Peyer's patch (tissue), 4 donors: ENCODE results near the gene NAT14. TPM values are rescaled to one million over a fixed set of nuclear protein-coding genes. Genes with fewer than 3 reads are reported as not detected.
A peak's percentile ranks its signal among the peaks of the same experiment; 100 is the strongest.

Experiments
- DNase-seq, 3 donors: peaks; one replicate each; pipeline ENCODE4 v3.0.0-alpha.2; 2017 to 2019
- H3K27ac ChIP-seq, 4 donors: fragments of 200-600 bp; sonication (generic); one replicate each; pipeline ENCODE4 v1.5.1; 2016 to 2019
- H3K27me3 ChIP-seq, 2 donors: fragments of 200-600 bp; sonication (generic); one replicate each; pipeline ENCODE4 v1.5.1; 2019
- H3K36me3 ChIP-seq, 3 donors: fragments of 200-600 bp; sonication (generic); one replicate each; pipeline ENCODE4 v1.5.1; 2016 to 2019
- H3K4me1 ChIP-seq, 4 donors: fragments of 200-600 bp; sonication (generic); one replicate each; pipeline ENCODE4 v1.5.1; 2016 to 2019
- H3K4me3 ChIP-seq, 4 donors: fragments of 200-600 bp; sonication (generic); 1 replicate in 3 of 4; 2 replicates in 1 of 4; pipeline ENCODE4 v1.5.1; 2016 to 2019; ENCODE audit warnings: mild to moderate bottlenecking in 1 of 4
- H3K9me3 ChIP-seq, 4 donors: fragments of 200-600 bp; sonication (generic); one replicate each; pipeline ENCODE4 v1.5.1; 2016 to 2019; ENCODE audit warnings: mild to moderate bottlenecking in 1 of 4
- POLR2A ChIP-seq, 2 donors: fragments of 450-650 bp; IDR thresholded peaks; one replicate each; pipeline ENCODE4 v1.5.1; 2017; ENCODE audit warnings: antibody characterized with exemption in 2 of 2, mild to moderate bottlenecking in 2 of 2, moderate library complexity in 2 of 2
- total RNA-seq, 4 donors: library from RNA; depleted of rRNA; stranded (reverse); fragments of >200 nt; gene quantifications; one replicate each; pipeline ENCODE4 v1.1.0, GENCODE V29; 2016
- TF ChIP-seq, protein P1 (sequence below), 6 experiments: fragments of 450-650 bp in 4 of 6; fragments of 200-600 bp in 2 of 6; sonication (generic) in 1 of 6; IDR thresholded peaks; one replicate each; pipeline ENCODE4 v1.5.1; 2017 to 2019; ENCODE audit warnings: antibody characterized with exemption in 6 of 6, mild to moderate bottlenecking in 3 of 6, moderate library complexity in 1 of 6

Gene NAT14
- total RNA-seq, 4 donors from 2014 or later, result 1.4 to 7.4 (median 3.0) TPM

DNA sequence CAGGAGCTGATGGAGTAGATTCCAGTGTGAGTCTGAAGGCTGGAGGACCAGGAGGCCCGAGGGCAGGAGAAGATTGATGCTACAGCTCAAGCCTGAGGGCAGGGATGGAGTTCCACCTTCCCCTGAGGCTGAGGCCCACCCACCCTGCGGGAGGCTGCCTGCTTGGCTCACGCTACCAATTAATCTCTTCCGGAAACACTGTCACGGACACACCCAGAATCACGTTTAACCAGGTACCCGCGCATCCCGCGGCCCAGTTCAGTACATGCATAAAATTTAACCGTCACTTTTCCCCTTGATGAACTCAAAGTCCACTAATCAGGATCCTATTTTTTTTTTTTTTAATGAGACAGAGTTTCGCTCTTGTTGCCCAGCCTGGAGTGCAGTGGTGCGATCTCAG, 13.7 kb upstream of the NAT14 start:
- H3K4me3 ChIP-seq, result no peak overlapping the region
- H3K4me1 ChIP-seq, result peaks cover 0 to 13% (median 6%) of the 10 kb centered on the region in 4 donors
- no peaks in the 10 kb centered on the region for H3K27me3 ChIP-seq
- no peak overlapping the region for H3K27ac ChIP-seq
- H3K36me3 ChIP-seq, result no peaks in the 10 kb centered on the region
- TF ChIP-seq POLR2A (IDR thresholded peaks at IDR 0.05), result no peak
- TF ChIP-seq, protein P1, sequence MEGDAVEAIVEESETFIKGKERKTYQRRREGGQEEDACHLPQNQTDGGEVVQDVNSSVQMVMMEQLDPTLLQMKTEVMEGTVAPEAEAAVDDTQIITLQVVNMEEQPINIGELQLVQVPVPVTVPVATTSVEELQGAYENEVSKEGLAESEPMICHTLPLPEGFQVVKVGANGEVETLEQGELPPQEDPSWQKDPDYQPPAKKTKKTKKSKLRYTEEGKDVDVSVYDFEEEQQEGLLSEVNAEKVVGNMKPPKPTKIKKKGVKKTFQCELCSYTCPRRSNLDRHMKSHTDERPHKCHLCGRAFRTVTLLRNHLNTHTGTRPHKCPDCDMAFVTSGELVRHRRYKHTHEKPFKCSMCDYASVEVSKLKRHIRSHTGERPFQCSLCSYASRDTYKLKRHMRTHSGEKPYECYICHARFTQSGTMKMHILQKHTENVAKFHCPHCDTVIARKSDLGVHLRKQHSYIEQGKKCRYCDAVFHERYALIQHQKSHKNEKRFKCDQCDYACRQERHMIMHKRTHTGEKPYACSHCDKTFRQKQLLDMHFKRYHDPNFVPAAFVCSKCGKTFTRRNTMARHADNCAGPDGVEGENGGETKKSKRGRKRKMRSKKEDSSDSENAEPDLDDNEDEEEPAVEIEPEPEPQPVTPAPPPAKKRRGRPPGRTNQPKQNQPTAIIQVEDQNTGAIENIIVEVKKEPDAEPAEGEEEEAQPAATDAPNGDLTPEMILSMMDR (IDR thresholded peaks at IDR 0.05), result no peak
- no peaks in the 10 kb centered on the region for H3K9me3 ChIP-seq
- no peak for DNase-seq

DNA sequence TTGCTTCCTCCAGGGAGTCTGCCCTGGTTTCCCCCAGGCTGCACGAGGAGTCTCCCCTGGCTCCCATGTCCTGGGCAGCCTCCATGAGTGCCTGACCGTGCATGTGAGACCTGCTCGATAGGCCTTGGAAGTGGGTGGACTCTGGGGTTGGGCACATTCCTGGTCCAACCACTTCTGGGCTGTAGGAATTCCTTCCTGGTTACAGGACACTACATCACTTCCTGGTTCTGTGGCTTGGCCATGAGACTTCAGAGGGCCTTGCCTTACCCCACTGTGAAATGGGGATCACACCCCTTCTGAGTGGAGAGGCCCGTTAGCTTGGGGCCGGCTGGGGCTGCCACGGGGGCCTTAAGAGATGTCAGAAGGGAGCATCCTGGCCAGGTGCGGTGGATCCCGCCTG, 12.5 kb upstream of the NAT14 start:
- Histone ChIP-seq H3K9me3 (no peaks in the 10 kb centered on the region), H3K27me3 (no peaks in the 10 kb centered on the region), H3K36me3 (no peaks in the 10 kb centered on the region), H3K4me1 (peaks cover 0 to 15% (median 6%) of the 10 kb centered on the region in 4 donors), H3K27ac (no peak overlapping the region), H3K4me3 (no peak overlapping the region)
- no peak for DNase-seq
- TF ChIP-seq, protein P1 (IDR thresholded peaks at IDR 0.05), result no peak
- no peak for TF ChIP-seq POLR2A (IDR thresholded peaks at IDR 0.05)

DNA sequence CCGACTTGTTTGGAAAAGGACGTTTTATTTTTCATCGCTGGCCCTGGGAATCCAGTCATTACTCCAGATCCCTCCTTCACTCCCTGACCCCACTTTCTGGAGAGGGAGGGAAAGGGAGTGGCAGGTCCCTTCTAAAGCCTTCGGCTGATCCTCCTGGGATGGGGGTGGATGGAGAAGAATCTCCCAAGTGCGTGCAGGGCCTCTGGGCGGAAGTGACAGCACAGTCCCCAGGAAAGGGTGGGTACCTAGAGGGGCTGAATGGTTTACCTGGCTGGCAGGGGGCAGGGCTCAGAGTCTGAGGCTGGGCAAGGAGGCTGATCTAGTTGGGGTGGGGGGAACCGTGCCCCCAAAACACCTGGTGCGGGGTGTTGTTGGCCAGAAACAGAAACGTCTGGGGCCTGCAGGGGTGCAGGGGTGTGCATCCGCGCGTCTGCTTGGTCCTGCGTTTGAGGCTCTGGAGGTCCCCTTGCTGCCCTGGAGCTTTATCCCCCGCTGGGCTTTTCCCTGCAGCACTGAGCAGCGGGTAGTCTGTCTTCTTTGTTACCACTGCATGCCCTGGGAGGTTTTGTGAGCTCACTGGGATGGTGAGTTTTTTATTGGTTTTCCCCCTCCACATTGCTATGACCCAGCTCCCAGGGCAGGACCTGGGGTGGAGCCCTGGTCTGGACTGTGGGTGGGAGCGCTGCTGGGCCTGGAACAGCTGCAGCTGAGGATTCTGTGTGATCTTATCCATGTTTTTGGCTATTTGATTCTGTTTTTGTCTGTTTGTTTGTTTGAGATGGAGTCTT, 11.6 kb upstream of the NAT14 start:
- Histone ChIP-seq H3K36me3 (no peaks in the 10 kb centered on the region), H3K9me3 (no peaks in the 10 kb centered on the region), H3K4me3 (no peak overlapping the region), H3K4me1 (peaks cover 0 to 15% (median 8%) of the 10 kb centered on the region in 4 donors), H3K27ac (no peak overlapping the region), H3K27me3 (no peaks in the 10 kb centered on the region)
- no peak for DNase-seq
- TF ChIP-seq, protein P1 (IDR thresholded peaks at IDR 0.05), result no peak
- no peak for TF ChIP-seq POLR2A (IDR thresholded peaks at IDR 0.05)

DNA sequence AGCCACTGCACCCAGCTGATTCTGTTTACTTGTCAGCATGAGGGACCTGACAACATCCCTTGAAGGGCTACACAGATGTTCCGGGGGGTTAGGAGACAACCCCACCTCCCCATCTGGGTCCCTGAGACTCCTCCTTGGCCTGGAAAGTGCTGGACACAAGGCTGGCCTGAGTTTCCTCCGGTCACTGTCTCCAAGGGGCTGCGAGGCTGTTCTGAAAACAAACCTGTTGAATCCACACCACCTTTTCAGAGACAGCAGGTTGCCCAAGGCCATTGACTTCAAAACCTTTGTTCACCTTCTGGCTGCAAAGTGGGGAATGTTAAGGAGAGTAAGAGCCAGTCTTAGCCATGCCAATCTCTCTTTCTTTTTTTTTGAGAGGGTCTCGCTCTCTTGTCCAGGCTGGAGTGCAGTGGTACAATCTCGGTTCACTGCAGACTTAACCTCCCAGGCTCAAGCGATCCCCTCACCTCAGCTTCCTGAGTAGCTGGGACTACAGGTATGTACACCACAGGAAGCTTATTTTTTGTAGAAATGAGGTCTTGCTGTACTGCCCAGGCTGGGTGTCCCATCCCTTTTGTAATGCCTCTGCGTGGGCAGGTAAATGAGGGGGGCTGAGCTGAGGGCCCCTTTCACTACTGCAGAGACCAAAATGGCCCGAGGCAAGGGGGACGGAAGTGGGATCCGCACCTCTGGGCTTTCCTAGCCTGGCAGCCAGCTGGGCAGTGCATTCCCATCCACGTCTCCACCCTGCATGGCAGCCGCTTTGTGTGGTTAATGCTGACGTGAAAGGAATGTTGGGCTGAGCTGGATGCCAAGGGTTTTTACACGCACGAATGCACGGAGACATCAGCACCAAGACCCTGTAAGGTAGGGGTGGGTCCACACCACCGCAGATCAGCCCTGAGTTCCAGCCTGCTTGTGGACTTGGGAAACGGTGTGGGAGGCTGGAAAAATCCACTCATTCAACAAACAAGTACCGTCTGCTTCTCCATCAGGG, 10.4 kb upstream of the NAT14 start:
- Histone ChIP-seq H3K9me3 (no peaks in the 10 kb centered on the region), H3K36me3 (no peaks in the 10 kb centered on the region), H3K27me3 (no peaks in the 10 kb centered on the region), H3K27ac (no peak overlapping the region), H3K4me3 (no peak overlapping the region), H3K4me1 (peaks cover 0 to 15% (median 8%) of the 10 kb centered on the region in 4 donors)
- no peak for DNase-seq
- TF ChIP-seq, protein P1 (IDR thresholded peaks at IDR 0.05), result no peak
- TF ChIP-seq POLR2A (IDR thresholded peaks at IDR 0.05), result no peak

DNA sequence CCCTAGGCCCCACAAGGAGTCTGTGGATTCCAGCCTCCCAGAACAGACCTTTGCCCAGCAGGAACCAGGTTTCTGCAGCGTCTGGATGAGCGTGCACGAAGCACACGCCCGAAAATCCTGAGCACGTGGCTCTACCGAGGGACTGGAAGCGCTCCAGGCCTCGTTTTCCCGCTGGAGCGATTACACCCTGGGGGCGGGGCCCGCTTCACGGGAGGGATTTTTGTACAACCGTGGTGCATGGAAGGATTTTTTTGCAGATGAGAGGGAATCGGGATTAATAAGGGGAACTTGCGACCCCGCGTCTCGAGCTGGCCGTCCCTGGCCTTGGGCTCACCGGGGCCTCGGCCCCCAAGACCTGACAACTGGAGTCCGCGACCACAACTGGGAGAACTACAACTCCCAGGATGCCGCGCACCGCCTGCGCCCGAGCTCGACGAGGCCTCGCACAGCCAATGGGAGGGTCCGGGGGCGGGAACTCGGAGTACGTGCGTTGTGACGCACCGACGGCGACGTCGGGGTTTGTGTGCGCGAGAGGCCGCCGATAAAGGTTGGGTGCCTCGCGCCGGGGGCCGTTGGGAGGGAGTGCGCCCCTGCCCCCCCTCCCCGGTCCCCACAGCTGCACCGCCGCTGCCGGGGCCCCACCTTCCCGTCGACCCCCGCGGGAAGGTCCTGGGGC, 8.8 kb upstream of the NAT14 start, which contains the start of gene ZNF628:
TSS of gene ZNF628 (plus strand) at position 518 of the 676 bp plus-strand sequence. CDS start 3,294 bp downstream, outside the sequence.
- peaks cover 0 to 15% (median 8%) of the 10 kb centered on the region in 4 donors for H3K4me1 ChIP-seq
- H3K27ac ChIP-seq, result peak within 1 kb of the TSS; percentile 90 to 99 (median 96)
- TF ChIP-seq, protein P1 (IDR thresholded peaks at IDR 0.05), result no peak
- TF ChIP-seq POLR2A (IDR thresholded peaks at IDR 0.05), result peak; percentile 70 to 89
- no peaks in the 10 kb centered on the region for H3K9me3 ChIP-seq
- H3K4me3 ChIP-seq, result peak within 1 kb of the TSS; percentile 60 to 95 (median 76)
- peak; percentile 99 for DNase-seq
- no peaks in the 10 kb centered on the region for H3K36me3 ChIP-seq
- H3K27me3 ChIP-seq, result no peaks in the 10 kb centered on the region
